ENCODE data around the gene S100G.

S100G gene

GRCh38 chrX:16628946-16629595, 20.9 kb upstream of the S100G start:
- CTCF ChIA-PET, result interaction anchor here (0.5 to 0.9 kb wide), 2 partner anchors 28 to 192 kb away, joined by 3 to 4 read pairs; no protein-coding TSS in a partner anchor
- POLR2A ChIA-PET, result no interaction called here
- TF ChIP-seq CTCF (IDR thresholded peaks at IDR 0.05; ENCODE audit: insufficient read depth, low read length, missing control alignments), result no peak
- DNase-seq (ENCODE audit: low read depth, low spot score), result no peak
- H3K4me3 ChIP-seq (ENCODE audit: low read depth, low read length), result no peak overlapping the region

- CTCF ChIA-PET, result interaction anchor here (0.5 to 0.9 kb wide), 2 partner anchors 27 to 193 kb away, joined by 3 to 4 read pairs; no protein-coding TSS in a partner anchor
- POLR2A ChIA-PET, result no interaction called here
- no peak overlapping the region for H3K4me3 ChIP-seq (ENCODE audit: low read depth, low read length)
- DNase-seq (ENCODE audit: low read depth, low spot score), result no peak
- no peak for TF ChIP-seq CTCF (IDR thresholded peaks at IDR 0.05; ENCODE audit: insufficient read depth, low read length, missing control alignments)
Measured at GRCh38 chrX:16629909-16630308, 20.0 kb upstream of the S100G start.

DNA sequence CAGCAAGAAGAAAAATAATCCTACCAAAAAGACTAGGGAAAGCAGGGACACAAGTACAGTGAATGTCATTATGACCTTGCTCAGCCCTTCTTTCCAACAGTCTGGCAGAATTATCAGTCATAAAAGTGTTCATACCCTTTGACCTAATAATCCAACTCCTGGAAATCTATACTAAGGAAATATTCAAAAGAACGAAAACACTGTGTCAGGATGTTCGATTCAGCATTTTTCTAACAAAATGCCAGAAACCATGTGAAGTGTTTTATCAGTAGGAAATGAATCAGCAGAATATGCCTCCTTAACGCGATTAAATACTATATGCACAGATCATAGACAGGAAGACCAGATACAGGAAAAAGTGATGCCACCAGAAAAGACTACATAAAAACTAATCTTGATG, 16.2 kb upstream of the S100G start:
- H3K4me3 ChIP-seq (ENCODE audit: low read depth, low read length), result no peak overlapping the region
- ChIA-PET POLR2A (no interaction called here), CTCF (no interaction called here)
- no peak for DNase-seq (ENCODE audit: low read depth, low spot score)
- no peak for TF ChIP-seq CTCF (IDR thresholded peaks at IDR 0.05; ENCODE audit: insufficient read depth, low read length, missing control alignments)

DNA sequence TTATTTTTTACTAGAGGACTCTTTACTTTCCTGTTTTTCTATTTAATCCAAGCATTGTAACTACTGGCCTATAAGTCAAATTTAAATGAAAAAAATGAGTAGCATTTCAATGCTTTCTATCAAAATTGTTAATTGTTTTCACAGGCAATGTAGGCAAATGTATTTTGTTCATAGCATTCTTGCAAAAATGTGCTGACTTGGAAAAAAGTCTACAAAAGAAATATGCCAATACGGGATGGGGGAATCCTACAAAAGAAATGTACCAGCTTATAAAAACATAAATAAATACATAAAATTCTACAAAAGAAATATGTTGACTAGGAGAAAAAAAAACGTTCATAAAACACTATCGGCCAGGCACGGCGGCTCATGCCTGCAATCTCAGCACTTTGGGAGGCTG, 14.9 kb upstream of the S100G start:
- no peak for TF ChIP-seq CTCF (IDR thresholded peaks at IDR 0.05; ENCODE audit: insufficient read depth, low read length, missing control alignments)
- no peak overlapping the region for H3K4me3 ChIP-seq (ENCODE audit: low read depth, low read length)
- ChIA-PET CTCF (no interaction called here), POLR2A (no interaction called here)
- no peak for DNase-seq (ENCODE audit: low read depth, low spot score)

DNA sequence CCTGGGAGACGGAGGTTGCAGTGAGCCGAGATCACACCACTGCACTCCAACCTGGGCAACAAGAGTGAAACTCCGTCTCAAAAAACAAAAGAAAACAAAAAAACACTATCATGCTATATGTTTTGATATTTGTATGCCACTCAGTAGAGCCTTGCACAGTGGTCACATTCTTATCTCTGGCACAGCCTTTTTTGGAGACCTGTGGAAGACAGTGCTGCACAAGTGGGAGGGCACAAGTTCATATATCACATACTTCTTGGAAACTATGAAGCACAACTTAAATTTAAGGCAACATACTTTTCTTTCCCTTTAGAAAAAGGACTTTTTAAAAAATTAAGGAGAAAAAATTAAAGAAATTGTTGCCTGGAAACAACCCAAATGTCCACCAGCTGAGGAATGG, 14.4 kb upstream of the S100G start:
- ChIA-PET POLR2A (no interaction called here), CTCF (no interaction called here)
- TF ChIP-seq CTCF (IDR thresholded peaks at IDR 0.05; ENCODE audit: insufficient read depth, low read length, missing control alignments), result no peak
- no peak for DNase-seq (ENCODE audit: low read depth, low spot score)
- H3K4me3 ChIP-seq (ENCODE audit: low read depth, low read length), result no peak overlapping the region

GRCh38 chrX:16638533-16638932, 11.4 kb upstream of the S100G start:
- CTCF ChIA-PET, result no interaction called here
- no peak for TF ChIP-seq CTCF (IDR thresholded peaks at IDR 0.05; ENCODE audit: insufficient read depth, low read length, missing control alignments)
- POLR2A ChIA-PET, result no interaction called here
- H3K4me3 ChIP-seq (ENCODE audit: low read depth, low read length), result no peak overlapping the region
- DNase-seq (ENCODE audit: low read depth, low spot score), result no peak

Data from AG04449 (cell line).